GM23248 (cell line): ENCODE measurements around the gene TAF1D. TPM values are rescaled to one million over a fixed set of nuclear protein-coding genes. Genes with fewer than 3 reads are reported as not detected.

Experiments used
- DNase-seq: peaks from one replicate; pipeline ENCODE4 v3.0.0-alpha.2; 2015
- H2AFZ ChIP-seq: fragments of 200-600 bp; sonication (generic); 2 replicates; pipeline ENCODE4 v1.6.1; 2016; ENCODE audit warnings: antibody characterized with exemption
- H3F3A ChIP-seq: fragments of 200-600 bp; sonication (generic); 2 replicates; pipeline ENCODE4 v1.6.1; 2016; ENCODE audit warnings: mild to moderate bottlenecking, antibody characterized with exemption, mixed run types; ENCODE audit not compliant: insufficient read depth
- H3K27ac ChIP-seq: fragments of 200-600 bp; sonication (generic); 2 replicates; pipeline ENCODE4 v1.5.1; 2016; ENCODE audit warnings: mild to moderate bottlenecking
- H3K27me3 ChIP-seq: fragments of 200-600 bp; sonication (generic); replicated peaks from 2 replicates; pipeline ENCODE4 v1.6.1; 2016; ENCODE audit warnings: mild to moderate bottlenecking; ENCODE audit not compliant: insufficient read depth
- H3K36me3 ChIP-seq: fragments of 200-600 bp; sonication (generic); 2 replicates; pipeline ENCODE4 v1.6.1; 2016; ENCODE audit warnings: low read depth, mild to moderate bottlenecking
- H3K4me1 ChIP-seq: fragments of 200-600 bp; sonication (generic); 2 replicates; pipeline ENCODE4 v1.6.1; 2016; ENCODE audit warnings: mild to moderate bottlenecking; ENCODE audit not compliant: insufficient read depth
- H3K4me2 ChIP-seq: fragments of 200-600 bp; sonication (generic); one replicate; pipeline ENCODE4 v1.6.1; 2016; ENCODE audit warnings: mild to moderate bottlenecking; ENCODE audit not compliant: unreplicated experiment
- H3K4me3 ChIP-seq: fragments of 200-600 bp; sonication (generic); 2 replicates; pipeline ENCODE4 v1.5.1; 2016; ENCODE audit warnings: mild to moderate bottlenecking
- H3K79me2 ChIP-seq: fragments of 200-600 bp; sonication (generic); 2 replicates; pipeline ENCODE4 v1.6.1; 2016; ENCODE audit warnings: mild to moderate bottlenecking; ENCODE audit not compliant: insufficient read depth
- H3K9ac ChIP-seq: fragments of 200-600 bp; sonication (generic); 2 replicates; pipeline ENCODE4 v1.6.1; 2016; ENCODE audit warnings: mild to moderate bottlenecking
- H3K9me2 ChIP-seq: fragments of 200-600 bp; sonication (generic); 2 replicates; pipeline ENCODE4 v1.6.1; 2016; ENCODE audit warnings: mixed run types, mild to moderate bottlenecking, moderate library complexity; ENCODE audit not compliant: insufficient read depth
- H3K9me3 ChIP-seq: fragments of 200-600 bp; sonication (generic); one replicate; pipeline ENCODE4 v1.6.1; 2017; ENCODE audit warnings: low read depth
- H4K20me1 ChIP-seq: fragments of 200-600 bp; sonication (generic); 2 replicates; pipeline ENCODE4 v1.6.0; 2016; ENCODE audit not compliant: insufficient read depth
- EZH2 ChIP-seq: fragments of 200-600 bp; sonication (generic); IDR thresholded peaks from 2 replicates; pipeline ENCODE4 v1.6.1; 2018; ENCODE audit warnings: antibody characterized with exemption, mild to moderate bottlenecking; ENCODE audit not compliant: insufficient read depth, poor library complexity, severe bottlenecking
- EZH2phosphoT487 ChIP-seq: fragments of 200-600 bp; sonication (generic); IDR thresholded peaks from 2 replicates; pipeline ENCODE4 v1.6.1; 2018; ENCODE audit warnings: antibody characterized with exemption, moderate library complexity, mild to moderate bottlenecking, low read depth; ENCODE audit not compliant: insufficient read depth
- WGBS, 2 experiments: methylation state at CpG; one replicate each; pipeline ENCODE4 v1.1.6; 2015 to 2017; ENCODE audit warnings: low lambda C conversion rate in 2 of 2, low coverage in 1 of 2; ENCODE audit errors: missing lambda C conversion rate in 2 of 2; 5-methylcytosine and 5-hydroxymethylcytosine counted together
- in situ Hi-C: fragments of 300-500 bp; cut with MboI; formaldehyde crosslinking; loops from 2 replicates; pipeline ENCODE4 v1.15.0; 2020
- polyA plus RNA-seq: library from polyadenylated mRNA; unstranded; fragments of >200 nt; fragmentation: Nextera tagmentation; extraction: Ambion mirVana; gene quantifications from 2 replicates; pipeline ENCODE4 v1.2.1, GENCODE V29; 2016
- total RNA-seq: library from RNA; depleted of rRNA; stranded (reverse); fragments of >200 nt; shearing (Covaris generic); gene quantifications from 2 replicates; pipeline ENCODE4 v1.2.3, GENCODE V29; 2014

The TAF1D gene
- total and polyA plus RNA-seq, 2 experiments from 2014 or later: 60.7 to 127 TPM

DNA sequence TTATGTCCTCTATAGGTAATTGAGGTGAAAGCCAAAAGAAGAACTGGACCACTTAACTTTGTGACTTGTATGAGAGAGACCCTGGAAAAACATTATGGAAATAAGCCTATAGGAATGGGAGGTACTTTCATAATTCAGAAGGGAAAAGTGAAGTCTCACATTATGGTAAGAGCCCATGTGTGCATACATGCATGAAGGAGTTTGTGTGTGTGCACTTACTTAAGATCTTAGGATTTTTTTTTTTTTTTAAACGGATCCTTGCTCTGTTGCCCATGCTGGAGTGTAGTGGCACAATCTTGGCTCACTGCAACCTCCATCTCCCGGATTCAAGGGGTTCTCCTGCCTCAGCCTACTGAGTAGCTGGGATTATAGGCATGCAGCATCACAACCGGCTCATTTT, 16.0 kb upstream of the TAF1D start:
- Histone ChIP-seq H2AFZ (no peak overlapping the region), H3F3A (peaks cover 5% of the 10 kb centered on the region; the same call in 1 of the 2 replicates), H3K4me2 (no peak overlapping the region), H3K27me3 (no peaks in the 10 kb centered on the region), H3K9ac (no peak overlapping the region), H3K4me3 (no peak overlapping the region), H3K9me3 (no peaks in the 10 kb centered on the region), H4K20me1 (no peaks in the 10 kb centered on the region), H3K36me3 (peaks cover 24% of the 10 kb centered on the region), H3K4me1 (no peaks in the 10 kb centered on the region), H3K79me2 (no peaks in the 10 kb centered on the region), H3K9me2 (no peaks in the 10 kb centered on the region), H3K27ac (no peak overlapping the region)
- WGBS, 2 experiments: 95 to 97% methylated on average over 3 of the region's 3 CpGs
- no peak for DNase-seq
- no peak for TF ChIP-seq EZH2
- no peak for TF ChIP-seq EZH2phosphoT487
- in situ Hi-C loops: no loop called here

DNA sequence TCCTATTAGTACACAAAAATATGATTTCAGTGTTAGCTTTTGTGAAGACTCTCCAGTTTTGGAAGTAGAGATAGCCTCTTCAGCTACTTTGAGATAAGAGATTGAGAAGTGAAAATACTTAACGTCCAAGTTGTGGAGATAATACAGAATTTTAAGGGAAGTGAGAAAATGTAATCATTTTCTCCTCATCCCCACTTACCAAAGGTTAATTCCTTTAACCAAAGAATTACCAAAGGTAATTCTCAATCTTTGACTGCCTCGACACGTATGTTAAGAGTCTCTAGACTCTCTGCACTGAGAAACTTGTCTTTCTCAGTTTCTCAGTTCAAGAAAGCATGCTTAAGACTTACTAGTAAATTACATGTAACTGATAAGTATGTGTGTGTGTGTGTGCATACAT, 15.5 kb upstream of the TAF1D start:
- Histone ChIP-seq H3F3A (peaks cover 5% of the 10 kb centered on the region; the same call in 1 of the 2 replicates), H3K9me3 (no peaks in the 10 kb centered on the region), H3K79me2 (no peaks in the 10 kb centered on the region), H3K4me2 (no peak overlapping the region), H3K9me2 (no peaks in the 10 kb centered on the region), H3K36me3 (peaks cover 20% of the 10 kb centered on the region), H3K4me1 (no peaks in the 10 kb centered on the region), H2AFZ (no peak overlapping the region), H3K27me3 (no peaks in the 10 kb centered on the region), H3K9ac (no peak overlapping the region), H3K4me3 (no peak overlapping the region), H3K27ac (no peak overlapping the region), H4K20me1 (no peaks in the 10 kb centered on the region)
- in situ Hi-C loops: no loop called here
- no peak for DNase-seq
- TF ChIP-seq EZH2phosphoT487: no peak
- no peak for TF ChIP-seq EZH2
- WGBS, 2 experiments: 88 to 95% methylated on average over 3 of the region's 3 CpGs

GRCh38 chr11:93753241-93753640, 11.9 kb upstream of the TAF1D start:
- H3K9me3 ChIP-seq: no peaks in the 10 kb centered on the region
- no peaks in the 10 kb centered on the region for H3K4me1 ChIP-seq
- no peak for TF ChIP-seq EZH2phosphoT487
- no peak for TF ChIP-seq EZH2
- no peak overlapping the region for H3K4me3 ChIP-seq
- in situ Hi-C loops: no loop called here
- peaks cover 13% of the 10 kb centered on the region; the same call in 1 of the 2 replicates for H3K36me3 ChIP-seq
- peaks cover 10% of the 10 kb centered on the region; the same call in 1 of the 2 replicates for H3F3A ChIP-seq
- H2AFZ ChIP-seq: no peak overlapping the region
- H3K4me2 ChIP-seq: no peak overlapping the region
- no peak overlapping the region for H3K27ac ChIP-seq
- H3K9me2 ChIP-seq: no peaks in the 10 kb centered on the region
- DNase-seq: no peak
- H3K9ac ChIP-seq: no peak overlapping the region
- H3K79me2 ChIP-seq: no peaks in the 10 kb centered on the region
- no peaks in the 10 kb centered on the region for H3K27me3 ChIP-seq
- WGBS, 2 experiments: 89 to 91% methylated on average over 2 of the region's 2 CpGs
- H4K20me1 ChIP-seq: no peaks in the 10 kb centered on the region

DNA sequence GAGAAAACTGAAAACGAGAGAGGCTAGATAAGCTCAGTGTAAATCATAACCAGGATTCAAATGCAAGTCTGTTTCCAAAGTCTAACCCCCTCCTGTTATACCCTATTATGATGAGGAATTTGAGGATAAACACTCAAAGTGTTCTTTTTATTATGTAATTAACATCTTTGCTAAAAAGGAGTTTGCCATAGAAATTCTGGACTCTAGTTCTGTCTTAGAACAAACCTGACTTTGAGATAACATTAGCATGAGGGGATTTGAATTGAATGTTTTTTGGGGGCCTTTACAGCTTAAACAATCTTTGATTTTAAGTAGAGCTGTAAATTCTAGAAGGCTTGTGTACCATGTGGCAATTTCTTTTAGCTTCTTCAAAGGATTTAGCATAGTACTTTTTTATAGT, 9.7 kb upstream of the TAF1D start:
- no peaks in the 10 kb centered on the region for H3K27me3 ChIP-seq
- no peak for TF ChIP-seq EZH2
- no peak for TF ChIP-seq EZH2phosphoT487
- in situ Hi-C loops: no loop called here
- peaks cover 13% of the 10 kb centered on the region; the same call in 1 of the 2 replicates for H3K36me3 ChIP-seq
- H3K9me2 ChIP-seq: no peaks in the 10 kb centered on the region
- H3K79me2 ChIP-seq: no peaks in the 10 kb centered on the region
- 46 to 64% methylated on average over 1 of the region's 1 CpG for WGBS, 2 experiments
- no peak overlapping the region for H2AFZ ChIP-seq
- H3K4me3 ChIP-seq: no peak overlapping the region
- H3K4me1 ChIP-seq: no peaks in the 10 kb centered on the region
- H3K9me3 ChIP-seq: no peaks in the 10 kb centered on the region
- no peaks in the 10 kb centered on the region for H4K20me1 ChIP-seq
- H3K27ac ChIP-seq: no peak overlapping the region
- no peak overlapping the region for H3K9ac ChIP-seq
- DNase-seq: no peak
- peaks cover 4% of the 10 kb centered on the region; the same call in 1 of the 2 replicates for H3F3A ChIP-seq
- H3K4me2 ChIP-seq: no peak overlapping the region

GRCh38 chr11:93747122-93747521, 5.8 kb upstream of the TAF1D start:
- Histone ChIP-seq H3K9me2 (no peaks in the 10 kb centered on the region), H3K27me3 (no peaks in the 10 kb centered on the region), H3K4me2 (no peak overlapping the region), H3K9me3 (no peaks in the 10 kb centered on the region), H4K20me1 (no peaks in the 10 kb centered on the region), H3K79me2 (peaks cover 21% of the 10 kb centered on the region), H3F3A (peaks cover 4% of the 10 kb centered on the region; the same call in 1 of the 2 replicates), H2AFZ (no peak overlapping the region), H3K9ac (no peak overlapping the region), H3K4me1 (peaks cover 6% of the 10 kb centered on the region), H3K4me3 (no peak overlapping the region), H3K27ac (no peak overlapping the region), H3K36me3 (peaks cover 6% of the 10 kb centered on the region; the same call in 1 of the 2 replicates)
- in situ Hi-C loops: no loop called here
- DNase-seq: no peak
- 97 to 100% methylated on average over 1 of the region's 1 CpG for WGBS, 2 experiments
- TF ChIP-seq EZH2 (no peak), EZH2phosphoT487 (no peak)
